ENCODE data around the gene C17orf114.

GRCh38 chr17:4811471-4811870, 9.3 kb upstream of the C17orf114 start:
- TF ChIP-seq, protein P1, sequence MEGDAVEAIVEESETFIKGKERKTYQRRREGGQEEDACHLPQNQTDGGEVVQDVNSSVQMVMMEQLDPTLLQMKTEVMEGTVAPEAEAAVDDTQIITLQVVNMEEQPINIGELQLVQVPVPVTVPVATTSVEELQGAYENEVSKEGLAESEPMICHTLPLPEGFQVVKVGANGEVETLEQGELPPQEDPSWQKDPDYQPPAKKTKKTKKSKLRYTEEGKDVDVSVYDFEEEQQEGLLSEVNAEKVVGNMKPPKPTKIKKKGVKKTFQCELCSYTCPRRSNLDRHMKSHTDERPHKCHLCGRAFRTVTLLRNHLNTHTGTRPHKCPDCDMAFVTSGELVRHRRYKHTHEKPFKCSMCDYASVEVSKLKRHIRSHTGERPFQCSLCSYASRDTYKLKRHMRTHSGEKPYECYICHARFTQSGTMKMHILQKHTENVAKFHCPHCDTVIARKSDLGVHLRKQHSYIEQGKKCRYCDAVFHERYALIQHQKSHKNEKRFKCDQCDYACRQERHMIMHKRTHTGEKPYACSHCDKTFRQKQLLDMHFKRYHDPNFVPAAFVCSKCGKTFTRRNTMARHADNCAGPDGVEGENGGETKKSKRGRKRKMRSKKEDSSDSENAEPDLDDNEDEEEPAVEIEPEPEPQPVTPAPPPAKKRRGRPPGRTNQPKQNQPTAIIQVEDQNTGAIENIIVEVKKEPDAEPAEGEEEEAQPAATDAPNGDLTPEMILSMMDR (tag by site-specific recombination; IDR thresholded peaks at IDR 0.05), result no peak
- TF ChIP-seq ZNF629 (tag by site-specific recombination; IDR thresholded peaks at IDR 0.05) (no peak), ZSCAN4 (tag by site-specific recombination; IDR thresholded peaks at IDR 0.05) (no peak), ZFP37 (tag by site-specific recombination; IDR thresholded peaks at IDR 0.05) (no peak), ZNF596 (tag by site-specific recombination; IDR thresholded peaks at IDR 0.05) (no peak), ZNF274 (IDR thresholded peaks at IDR 0.05; ENCODE audit: low read length) (no peak), ZNF274 (tag by site-specific recombination; IDR thresholded peaks at IDR 0.05; ENCODE audit: borderline replicate concordance) (no peak), ZNF133 (tag by site-specific recombination; IDR thresholded peaks at IDR 0.05) (no peak), ZNF146 (tag by site-specific recombination; IDR thresholded peaks at IDR 0.05) (no peak), ZNF10 (tag by site-specific recombination; IDR thresholded peaks at IDR 0.05) (no peak), ZNF521 (tag by site-specific recombination; IDR thresholded peaks at IDR 0.05) (no peak)
- TF ChIP-seq, protein P2, sequence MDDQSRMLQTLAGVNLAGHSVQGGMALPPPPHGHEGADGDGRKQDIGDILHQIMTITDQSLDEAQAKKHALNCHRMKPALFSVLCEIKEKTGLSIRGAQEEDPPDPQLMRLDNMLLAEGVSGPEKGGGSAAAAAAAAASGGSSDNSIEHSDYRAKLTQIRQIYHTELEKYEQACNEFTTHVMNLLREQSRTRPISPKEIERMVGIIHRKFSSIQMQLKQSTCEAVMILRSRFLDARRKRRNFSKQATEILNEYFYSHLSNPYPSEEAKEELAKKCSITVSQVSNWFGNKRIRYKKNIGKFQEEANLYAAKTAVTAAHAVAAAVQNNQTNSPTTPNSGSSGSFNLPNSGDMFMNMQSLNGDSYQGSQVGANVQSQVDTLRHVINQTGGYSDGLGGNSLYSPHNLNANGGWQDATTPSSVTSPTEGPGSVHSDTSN (CRISPR knock-in tag; IDR thresholded peaks at IDR 0.05), result no peak
- TF ChIP-seq, protein P3, sequence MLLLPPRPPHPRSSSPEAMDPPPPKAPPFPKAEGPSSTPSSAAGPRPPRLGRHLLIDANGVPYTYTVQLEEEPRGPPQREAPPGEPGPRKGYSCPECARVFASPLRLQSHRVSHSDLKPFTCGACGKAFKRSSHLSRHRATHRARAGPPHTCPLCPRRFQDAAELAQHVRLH (tag by site-specific recombination; IDR thresholded peaks at IDR 0.05), result no peak

All from HEK293 (cell line).